A549 (cell line): ENCODE measurements around the gene KCNK7.

ENCODE experiments used
- CEBPB ChIP-seq, 2 experiments: fragments of >200 bp in 1 of 2; sonication (Bioruptor Twin) in 1 of 2; formaldehyde crosslinking in 1 of 2; IDR thresholded peaks; 2 replicates each; pipeline ENCODE4 v1.6.1; 2012 to 2016
- CHD2 ChIP-seq: fragments of 150-350 bp; IDR thresholded peaks from 2 replicates; pipeline ENCODE4 v1.6.1; 2014; ENCODE audit warnings: low read length; ENCODE audit not compliant: partially characterized antibody
- CTCF ChIP-seq: fragments of >200 bp; sonication (Bioruptor Twin); formaldehyde crosslinking; IDR thresholded peaks from 3 replicates; pipeline ENCODE4 v1.5.1; 2016
- EP300 ChIP-seq, 2 experiments: fragments of >200 bp; sonication (Bioruptor Twin); formaldehyde crosslinking; IDR thresholded peaks; 2 replicates in 1 of 2; 3 replicates in 1 of 2; pipeline ENCODE4 v1.6.1; 2016 to 2017
- HMGXB4 ChIP-seq: fragments of 250-450 bp; sonication (Bioruptor Pico); IDR thresholded peaks from 2 replicates; pipeline ENCODE4 v1.5.0; 2021; ENCODE audit warnings: mild to moderate bottlenecking, moderate library complexity, borderline replicate concordance
- JUN ChIP-seq, 2 experiments: fragments of >200 bp; sonication (Bioruptor Twin); formaldehyde crosslinking; IDR thresholded peaks; 2 replicates in 1 of 2; 3 replicates in 1 of 2; pipeline ENCODE4 v1.6.1; 2016 to 2017
- MAX ChIP-seq: IDR thresholded peaks from 2 replicates; pipeline ENCODE4 v1.6.1; 2012
- MYC ChIP-seq: IDR thresholded peaks from 2 replicates; pipeline ENCODE4 v1.6.1; 2012; ENCODE audit warnings: mild to moderate bottlenecking, inconsistent platforms, low read length, improper control_type of control experiment, borderline replicate concordance
- PHF8 ChIP-seq: fragments of 200-600 bp; sonication (generic); IDR thresholded peaks from 2 replicates; pipeline ENCODE4 v1.6.1; 2016; ENCODE audit warnings: low read depth, mild to moderate bottlenecking, antibody characterized with exemption, moderate library complexity, borderline replicate concordance
- POLR2A ChIP-seq: IDR thresholded peaks from 2 replicates; pipeline ENCODE4 v1.6.1; 2012; ENCODE audit warnings: mild to moderate bottlenecking, low read length
- POLR2AphosphoS2 ChIP-seq: conservative IDR thresholded peaks from 2 replicates; pipeline ENCODE4 v1.6.1; 2012; ENCODE audit warnings: low read length, improper control_type of control experiment, inconsistent platforms
- RAD21 ChIP-seq, 2 experiments: fragments of >200 bp in 1 of 2; sonication (Bioruptor Twin) in 1 of 2; formaldehyde crosslinking in 1 of 2; IDR thresholded peaks in 1 of 2; conservative IDR thresholded peaks in 1 of 2; 2 replicates in 1 of 2; 3 replicates in 1 of 2; pipeline ENCODE4 v1.6.1; 2012 to 2018; ENCODE audit warnings: inconsistent platforms in 1 of 2
- RARB ChIP-seq: fragments of 250-450 bp; sonication (Bioruptor Pico); IDR thresholded peaks from 2 replicates; pipeline ENCODE4 v1.8.0; 2021; ENCODE audit warnings: mild to moderate bottlenecking, moderate library complexity
- TF ChIP-seq, protein P1 (sequence below): fragments of >200 bp; sonication (Bioruptor Twin); formaldehyde crosslinking; IDR thresholded peaks from 3 replicates; pipeline ENCODE4 v1.6.1; 2016

GRCh38 chr11:65575568-65576231, 19.9 kb downstream of the KCNK7 start, which contains the start of gene EHBP1L1:
- TF ChIP-seq PHF8: peak; percentile 24; the same call in 1 of the 2 replicates
- TF ChIP-seq CTCF: no peak
- no peak for TF ChIP-seq MAX
- TF ChIP-seq CHD2: no peak
- TF ChIP-seq RAD21 (conservative IDR thresholded peaks at IDR 0.05 in 1 of 2, IDR thresholded peaks at IDR 0.05 in 1 of 2): no peak
- no peak for TF ChIP-seq EP300 (IDR thresholded peaks at IDR 0.05)
- no peak for TF ChIP-seq HMGXB4 (CRISPR knock-in tag)
- no peak; the same call in 1 of the 2 replicates for TF ChIP-seq POLR2A
- TF ChIP-seq MYC: no peak
- TF ChIP-seq RARB (CRISPR knock-in tag): no peak
- TF ChIP-seq, protein P1, sequence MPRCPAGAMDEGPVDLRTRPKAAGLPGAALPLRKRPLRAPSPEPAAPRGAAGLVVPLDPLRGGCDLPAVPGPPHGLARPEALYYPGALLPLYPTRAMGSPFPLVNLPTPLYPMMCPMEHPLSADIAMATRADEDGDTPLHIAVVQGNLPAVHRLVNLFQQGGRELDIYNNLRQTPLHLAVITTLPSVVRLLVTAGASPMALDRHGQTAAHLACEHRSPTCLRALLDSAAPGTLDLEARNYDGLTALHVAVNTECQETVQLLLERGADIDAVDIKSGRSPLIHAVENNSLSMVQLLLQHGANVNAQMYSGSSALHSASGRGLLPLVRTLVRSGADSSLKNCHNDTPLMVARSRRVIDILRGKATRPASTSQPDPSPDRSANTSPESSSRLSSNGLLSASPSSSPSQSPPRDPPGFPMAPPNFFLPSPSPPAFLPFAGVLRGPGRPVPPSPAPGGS: 0 out of 3 replicates have a peak, but pooled peaks have one; percentile 50
- TF ChIP-seq CEBPB (IDR thresholded peaks at IDR 0.05): no peak
- peak; percentile 39 to 84 for TF ChIP-seq JUN (IDR thresholded peaks at IDR 0.05)
- TF ChIP-seq POLR2AphosphoS2: no peak
